ENCODE results near the gene GBX1.

DNA sequence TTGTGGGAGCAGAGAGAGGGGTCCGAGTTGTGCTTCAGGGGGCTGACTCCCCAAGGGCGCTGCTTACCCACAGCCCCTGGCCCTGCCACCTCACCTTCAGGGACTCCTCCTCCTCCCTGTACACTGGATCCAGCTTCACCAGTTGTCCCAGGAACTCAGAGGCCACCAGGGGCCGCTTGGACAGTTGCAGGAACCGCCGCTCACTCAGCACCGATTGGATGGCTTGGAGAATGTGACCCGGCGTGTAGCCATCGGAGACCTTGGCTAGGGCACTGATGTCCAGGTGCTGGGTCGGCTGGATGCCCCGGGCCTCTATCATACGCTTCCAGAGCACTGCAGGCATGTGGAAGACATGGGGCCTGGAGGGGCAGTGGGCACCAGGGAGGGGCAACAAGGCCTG is 24.1 kb upstream of the GBX1 start:
- TF ChIP-seq POLR2A (IDR thresholded peaks at IDR 0.05; ENCODE audit: low read depth, low read length) (no peak), SMC3 (IDR thresholded peaks at IDR 0.05; ENCODE audit: low read depth, low read length) (no peak), CHD1 (IDR thresholded peaks at IDR 0.05; ENCODE audit: low read depth, low read length) (no peak), NFE2L2 (IDR thresholded peaks at IDR 0.05; ENCODE audit: low read depth, low read length) (no peak), RAD21 (IDR thresholded peaks at IDR 0.05; ENCODE audit: low read length) (no peak), MAZ (IDR thresholded peaks at IDR 0.05; ENCODE audit: borderline replicate concordance, low read depth, low read length) (no peak), BHLHE40 (IDR thresholded peaks at IDR 0.05; ENCODE audit: low read depth, low read length) (no peak), FOS (IDR thresholded peaks at IDR 0.05; ENCODE audit: low read depth, low read length) (no peak)
- TF ChIP-seq, protein P1, sequence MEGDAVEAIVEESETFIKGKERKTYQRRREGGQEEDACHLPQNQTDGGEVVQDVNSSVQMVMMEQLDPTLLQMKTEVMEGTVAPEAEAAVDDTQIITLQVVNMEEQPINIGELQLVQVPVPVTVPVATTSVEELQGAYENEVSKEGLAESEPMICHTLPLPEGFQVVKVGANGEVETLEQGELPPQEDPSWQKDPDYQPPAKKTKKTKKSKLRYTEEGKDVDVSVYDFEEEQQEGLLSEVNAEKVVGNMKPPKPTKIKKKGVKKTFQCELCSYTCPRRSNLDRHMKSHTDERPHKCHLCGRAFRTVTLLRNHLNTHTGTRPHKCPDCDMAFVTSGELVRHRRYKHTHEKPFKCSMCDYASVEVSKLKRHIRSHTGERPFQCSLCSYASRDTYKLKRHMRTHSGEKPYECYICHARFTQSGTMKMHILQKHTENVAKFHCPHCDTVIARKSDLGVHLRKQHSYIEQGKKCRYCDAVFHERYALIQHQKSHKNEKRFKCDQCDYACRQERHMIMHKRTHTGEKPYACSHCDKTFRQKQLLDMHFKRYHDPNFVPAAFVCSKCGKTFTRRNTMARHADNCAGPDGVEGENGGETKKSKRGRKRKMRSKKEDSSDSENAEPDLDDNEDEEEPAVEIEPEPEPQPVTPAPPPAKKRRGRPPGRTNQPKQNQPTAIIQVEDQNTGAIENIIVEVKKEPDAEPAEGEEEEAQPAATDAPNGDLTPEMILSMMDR (conservative IDR thresholded peaks at IDR 0.05; ENCODE audit: low read depth, low read length) = no peak
- TF ChIP-seq, protein P2, sequence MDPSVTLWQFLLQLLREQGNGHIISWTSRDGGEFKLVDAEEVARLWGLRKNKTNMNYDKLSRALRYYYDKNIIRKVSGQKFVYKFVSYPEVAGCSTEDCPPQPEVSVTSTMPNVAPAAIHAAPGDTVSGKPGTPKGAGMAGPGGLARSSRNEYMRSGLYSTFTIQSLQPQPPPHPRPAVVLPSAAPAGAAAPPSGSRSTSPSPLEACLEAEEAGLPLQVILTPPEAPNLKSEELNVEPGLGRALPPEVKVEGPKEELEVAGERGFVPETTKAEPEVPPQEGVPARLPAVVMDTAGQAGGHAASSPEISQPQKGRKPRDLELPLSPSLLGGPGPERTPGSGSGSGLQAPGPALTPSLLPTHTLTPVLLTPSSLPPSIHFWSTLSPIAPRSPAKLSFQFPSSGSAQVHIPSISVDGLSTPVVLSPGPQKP (IDR thresholded peaks at IDR 0.05; ENCODE audit: borderline replicate concordance, low read depth, low read length) = no peak
- TF ChIP-seq, protein P3, sequence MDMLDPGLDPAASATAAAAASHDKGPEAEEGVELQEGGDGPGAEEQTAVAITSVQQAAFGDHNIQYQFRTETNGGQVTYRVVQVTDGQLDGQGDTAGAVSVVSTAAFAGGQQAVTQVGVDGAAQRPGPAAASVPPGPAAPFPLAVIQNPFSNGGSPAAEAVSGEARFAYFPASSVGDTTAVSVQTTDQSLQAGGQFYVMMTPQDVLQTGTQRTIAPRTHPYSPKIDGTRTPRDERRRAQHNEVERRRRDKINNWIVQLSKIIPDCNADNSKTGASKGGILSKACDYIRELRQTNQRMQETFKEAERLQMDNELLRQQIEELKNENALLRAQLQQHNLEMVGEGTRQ (IDR thresholded peaks at IDR 0.05; ENCODE audit: low read depth, low read length) = no peak
